Vagina (tissue), 2 donors: ENCODE measurements around the gene KRTAP10-5.

Experiments used
- CTCF ChIP-seq, 3 experiments: fragments of 450-650 bp in 2 of 3; fragments of 200-600 bp in 1 of 3; sonication (generic) in 1 of 3; IDR thresholded peaks; one replicate each; pipeline ENCODE4 v1.5.1; 2017 to 2019; ENCODE audit warnings: antibody characterized with exemption in 3 of 3, mild to moderate bottlenecking in 2 of 3, moderate library complexity in 2 of 3
- POLR2A ChIP-seq, 2 donors: fragments of 450-650 bp; IDR thresholded peaks; one replicate each; pipeline ENCODE4 v1.6.1; 2017; ENCODE audit warnings: antibody characterized with exemption in 2 of 2, mild to moderate bottlenecking in 2 of 2, moderate library complexity in 2 of 2
- POLR2AphosphoS5 ChIP-seq, 2 donors: sonication (generic); formaldehyde crosslinking; IDR thresholded peaks; one replicate each; pipeline ENCODE4 v1.9.0; 2017; ENCODE audit warnings: antibody characterized with exemption in 2 of 2, mild to moderate bottlenecking in 2 of 2, low read depth in 1 of 2; ENCODE audit not compliant: insufficient read depth in 1 of 2

GRCh38 chr21:44572959-44573583 lies 7.3 kb downstream of the KRTAP10-5 start:
- no peak for TF ChIP-seq CTCF (IDR thresholded peaks at IDR 0.05)
- no peak for TF ChIP-seq POLR2A (IDR thresholded peaks at IDR 0.05)
- TF ChIP-seq POLR2AphosphoS5 (IDR thresholded peaks at IDR 0.05; ENCODE audit: insufficient read depth in 1 of 2, low read depth in 1 of 2) = no peak
